DOHH2 (cell line): Measurements from ENCODE around the gene KLKB1.

ENCODE experiments used
- H3F3A ChIP-seq: fragments of 200-600 bp; sonication (generic), shearing (Covaris generic); 2 replicates; pipeline ENCODE4 v1.6.0; 2016; ENCODE audit warnings: antibody characterized with exemption, mild to moderate bottlenecking; ENCODE audit not compliant: control insufficient read depth, insufficient read depth
- H3K27ac ChIP-seq: fragments of 200-600 bp; sonication (generic); 2 replicates; pipeline ENCODE4 v1.5.1; 2014; ENCODE audit warnings: low read depth, mild to moderate bottlenecking, low read length, moderate library complexity
- H3K27me3 ChIP-seq: fragments of 200-600 bp; sonication (generic); 2 replicates; pipeline ENCODE4 v1.6.1; 2014; ENCODE audit warnings: mild to moderate bottlenecking, low read length, mixed read lengths; ENCODE audit not compliant: control insufficient read depth
- H3K36me3 ChIP-seq: fragments of 200-600 bp; sonication (generic); 2 replicates; pipeline ENCODE4 v1.6.1; 2014; ENCODE audit warnings: mild to moderate bottlenecking, low read length, moderate library complexity, mixed read lengths; ENCODE audit not compliant: control insufficient read depth
- H3K4me1 ChIP-seq: fragments of 200-600 bp; sonication (generic); 2 replicates; pipeline ENCODE4 v1.6.1; 2014; ENCODE audit warnings: mild to moderate bottlenecking, low read length, mixed read lengths; ENCODE audit not compliant: control insufficient read depth
- H3K4me2 ChIP-seq: fragments of 200-600 bp; sonication (generic); 2 replicates; pipeline ENCODE4 v1.6.0; 2014; ENCODE audit warnings: mild to moderate bottlenecking, low read length, moderate library complexity
- H3K4me3 ChIP-seq: fragments of 200-600 bp; sonication (generic); 2 replicates; pipeline ENCODE4 v1.5.1; 2014; ENCODE audit warnings: mild to moderate bottlenecking, low read length, mixed read lengths
- H3K79me2 ChIP-seq: fragments of 200-600 bp; sonication (generic); 2 replicates; pipeline ENCODE4 v1.6.1; 2014; ENCODE audit warnings: mild to moderate bottlenecking, low read length, mixed read lengths; ENCODE audit not compliant: control insufficient read depth
- H3K9me2 ChIP-seq: fragments of 200-600 bp; sonication (generic); replicated peaks from 2 replicates; pipeline ENCODE4 v1.6.1; 2014; ENCODE audit warnings: mild to moderate bottlenecking, low read length, mixed read lengths; ENCODE audit not compliant: control insufficient read depth
- H3K9me3 ChIP-seq: fragments of 200-600 bp; sonication (generic); 2 replicates; pipeline ENCODE4 v1.6.1; 2014; ENCODE audit warnings: antibody characterized with exemption, low read length, mixed read lengths; ENCODE audit not compliant: control insufficient read depth, insufficient read depth
- H4K20me1 ChIP-seq: fragments of 200-600 bp; sonication (generic); 2 replicates; pipeline ENCODE4 v1.6.0; 2014; ENCODE audit warnings: low read depth, mild to moderate bottlenecking, antibody characterized with exemption, low read length, moderate library complexity; ENCODE audit not compliant: control insufficient read depth, insufficient read depth
- EZH2phosphoT487 ChIP-seq: fragments of 200-600 bp; sonication (generic); IDR thresholded peaks from 2 replicates; pipeline ENCODE4 v1.6.1; 2017; ENCODE audit warnings: borderline replicate concordance, mild to moderate bottlenecking, antibody characterized with exemption, low read length, moderate library complexity, mixed read lengths
- TF ChIP-seq, protein P1 (sequence below): fragments of 200-600 bp; sonication (generic); IDR thresholded peaks from one replicate; pipeline ENCODE4 v1.5.1; 2014; ENCODE audit warnings: antibody characterized with exemption, mild to moderate bottlenecking, low read depth, low read length; ENCODE audit not compliant: poor library complexity, severe bottlenecking

The KLKB1 gene

DNA sequence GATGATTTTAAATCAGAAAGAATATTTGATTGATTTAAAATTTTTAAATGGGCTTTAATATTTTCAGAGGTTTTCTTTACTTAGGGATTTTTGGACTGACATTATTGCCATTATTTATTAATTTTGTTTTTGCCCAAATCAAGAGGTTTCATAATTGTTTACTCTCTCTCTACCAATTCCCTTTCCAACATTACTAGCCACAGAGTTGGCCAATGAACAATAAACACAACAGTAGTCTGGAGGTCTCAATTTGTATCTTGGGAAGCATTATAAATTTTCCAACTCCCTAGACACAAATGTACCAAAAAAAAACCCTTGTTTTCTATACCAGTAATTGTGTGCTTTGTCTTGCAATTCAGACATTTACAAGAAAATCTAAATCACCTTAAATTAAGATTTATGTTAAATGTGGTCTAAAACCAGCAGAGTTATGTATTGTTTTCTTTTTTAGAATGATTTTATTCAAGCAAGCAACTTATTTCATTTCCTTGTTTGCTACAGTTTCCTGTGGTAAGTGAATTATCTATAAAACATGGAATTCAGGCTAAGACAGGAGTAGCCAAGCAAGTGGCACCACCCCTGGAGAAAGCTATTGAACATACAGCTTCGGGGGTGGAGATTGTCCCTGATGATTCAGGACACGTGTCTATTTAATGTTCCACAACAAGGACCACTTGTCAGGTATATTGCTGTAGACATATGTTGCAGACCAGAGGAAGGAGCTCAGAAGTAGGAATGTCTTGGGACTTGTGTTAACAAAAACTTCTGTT is 622 bp downstream of the KLKB1 start:
- Histone ChIP-seq H3K79me2 (no peaks in the 10 kb centered on the region), H3K9me2 (no peaks in the 10 kb centered on the region), H3K27me3 (0 out of 2 replicates have a peak, but pooled peaks cover 6% of the 10 kb centered on the region), H4K20me1 (no peaks in the 10 kb centered on the region), H3K4me2 (no peak overlapping the region), H3K4me3 (no peak overlapping the region), H3K27ac (no peak overlapping the region), H3F3A (no peaks in the 10 kb centered on the region), H3K36me3 (no peaks in the 10 kb centered on the region), H3K4me1 (no peaks in the 10 kb centered on the region), H3K9me3 (no peaks in the 10 kb centered on the region)
- TF ChIP-seq, protein P1, sequence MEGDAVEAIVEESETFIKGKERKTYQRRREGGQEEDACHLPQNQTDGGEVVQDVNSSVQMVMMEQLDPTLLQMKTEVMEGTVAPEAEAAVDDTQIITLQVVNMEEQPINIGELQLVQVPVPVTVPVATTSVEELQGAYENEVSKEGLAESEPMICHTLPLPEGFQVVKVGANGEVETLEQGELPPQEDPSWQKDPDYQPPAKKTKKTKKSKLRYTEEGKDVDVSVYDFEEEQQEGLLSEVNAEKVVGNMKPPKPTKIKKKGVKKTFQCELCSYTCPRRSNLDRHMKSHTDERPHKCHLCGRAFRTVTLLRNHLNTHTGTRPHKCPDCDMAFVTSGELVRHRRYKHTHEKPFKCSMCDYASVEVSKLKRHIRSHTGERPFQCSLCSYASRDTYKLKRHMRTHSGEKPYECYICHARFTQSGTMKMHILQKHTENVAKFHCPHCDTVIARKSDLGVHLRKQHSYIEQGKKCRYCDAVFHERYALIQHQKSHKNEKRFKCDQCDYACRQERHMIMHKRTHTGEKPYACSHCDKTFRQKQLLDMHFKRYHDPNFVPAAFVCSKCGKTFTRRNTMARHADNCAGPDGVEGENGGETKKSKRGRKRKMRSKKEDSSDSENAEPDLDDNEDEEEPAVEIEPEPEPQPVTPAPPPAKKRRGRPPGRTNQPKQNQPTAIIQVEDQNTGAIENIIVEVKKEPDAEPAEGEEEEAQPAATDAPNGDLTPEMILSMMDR, result no peak
- no peak for TF ChIP-seq EZH2phosphoT487

DNA sequence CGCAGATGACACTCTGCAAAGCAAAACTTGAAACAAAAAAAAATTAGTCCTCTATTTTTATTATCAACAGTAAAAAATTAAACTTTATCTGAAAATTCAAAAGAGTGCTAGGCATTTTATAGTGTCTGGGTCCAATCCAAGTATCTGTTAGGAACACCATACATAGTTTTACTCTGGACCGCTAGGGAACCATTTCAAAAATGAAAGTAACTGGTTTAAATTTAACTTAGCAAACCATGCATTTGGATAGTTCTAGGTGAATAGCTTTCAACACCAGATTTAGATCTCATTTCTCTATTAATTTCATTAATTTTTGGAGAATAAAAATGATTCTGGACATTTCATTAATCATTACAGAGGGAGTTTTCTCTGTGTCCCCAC is 1.2 kb downstream of the KLKB1 start:
- Histone ChIP-seq H3K4me1 (no peaks in the 10 kb centered on the region), H3K36me3 (no peaks in the 10 kb centered on the region), H3K9me3 (no peaks in the 10 kb centered on the region), H3K9me2 (no peaks in the 10 kb centered on the region), H3K4me2 (no peak overlapping the region), H3F3A (no peaks in the 10 kb centered on the region), H3K27me3 (0 out of 2 replicates have a peak, but pooled peaks cover 6% of the 10 kb centered on the region), H3K27ac (no peak overlapping the region), H3K79me2 (no peaks in the 10 kb centered on the region), H3K4me3 (no peak overlapping the region), H4K20me1 (no peaks in the 10 kb centered on the region)
- TF ChIP-seq EZH2phosphoT487, result no peak
- TF ChIP-seq, protein P1, result no peak

DNA sequence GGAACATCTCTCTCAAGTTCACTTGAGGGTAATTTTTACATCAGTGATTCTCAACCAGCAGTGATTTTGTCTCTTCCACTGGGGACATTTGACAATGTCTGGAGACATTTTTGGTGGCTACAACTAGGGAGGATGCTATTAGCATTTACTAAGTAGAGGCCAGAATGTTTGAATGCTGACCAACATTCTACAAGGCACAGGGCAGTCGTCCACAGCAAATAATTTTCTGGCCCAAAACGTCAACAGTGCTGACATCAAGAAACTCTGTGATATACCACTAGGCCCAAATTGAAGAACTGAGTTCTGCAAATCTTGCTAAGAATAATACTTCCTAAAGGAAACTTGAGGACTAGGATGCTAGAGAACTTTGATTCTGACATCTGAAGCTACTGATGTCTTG is 7.1 kb downstream of the KLKB1 start:
- TF ChIP-seq, protein P1, result no peak
- TF ChIP-seq EZH2phosphoT487, result no peak

More for the DNA sequence above, 7.1 kb downstream of the KLKB1 start:
- Histone ChIP-seq H3K36me3 (no peaks in the 10 kb centered on the region), H3K9me3 (no peaks in the 10 kb centered on the region), H4K20me1 (no peaks in the 10 kb centered on the region), H3K4me2 (no peak overlapping the region), H3K4me3 (no peak overlapping the region), H3F3A (no peaks in the 10 kb centered on the region), H3K9me2 (no peaks in the 10 kb centered on the region), H3K27me3 (0 out of 2 replicates have a peak, but pooled peaks cover 6% of the 10 kb centered on the region), H3K27ac (no peak overlapping the region), H3K4me1 (no peaks in the 10 kb centered on the region), H3K79me2 (no peaks in the 10 kb centered on the region)
